K562 (cell line): Measurements from ENCODE around the gene RALA. TPM values are rescaled to one million over a fixed set of nuclear protein-coding genes. Genes with fewer than 3 reads are reported as not detected.
A peak's percentile ranks its signal among the peaks of the same experiment; 100 is the strongest.

Source experiments
- ATF7 ChIP-seq: fragments of 450-650 bp; IDR thresholded peaks from 2 replicates; pipeline ENCODE4 v1.7.1; 2014; ENCODE audit warnings: mild to moderate bottlenecking, moderate library complexity
- CHCHD3 ChIP-seq: fragments of 250-450 bp; sonication (Bioruptor Pico); IDR thresholded peaks from 2 replicates; pipeline ENCODE4 v2.1.2; 2022; ENCODE audit warnings: mild to moderate bottlenecking
- EGR1 ChIP-seq: fragments of 450-650 bp; conservative IDR thresholded peaks from 2 replicates; pipeline ENCODE4 v1.6.1; 2017; ENCODE audit warnings: mild to moderate bottlenecking
- HNRNPH1 ChIP-seq: fragments of 200-400 bp; formaldehyde crosslinking; optimal IDR thresholded peaks from 2 replicates; pipeline ENCODE3; 2017; ENCODE audit warnings: low read depth, mild to moderate bottlenecking, low read length, moderate library complexity
- JUND ChIP-seq, 2 experiments: IDR thresholded peaks; 2 replicates in 1 of 2; 3 replicates in 1 of 2; pipeline ENCODE4 v1.6.1; 2011; ENCODE audit warnings: borderline replicate concordance in 2 of 2, low read depth in 2 of 2, low read length in 2 of 2, improper control_type of control experiment in 1 of 2, missing biosample characterization in 1 of 2, missing genetic modification characterization in 1 of 2, missing genetic modification reagents in 1 of 2
- NFIC ChIP-seq: fragments of 450-650 bp; IDR thresholded peaks from 2 replicates; pipeline ENCODE4 v1.6.1; 2017; ENCODE audit warnings: mild to moderate bottlenecking, inconsistent platforms
- PHF20 ChIP-seq: fragments of 450-650 bp; IDR thresholded peaks from 2 replicates; pipeline ENCODE4 v1.6.1; 2018; ENCODE audit not compliant: partially characterized antibody
- TAF1 ChIP-seq: IDR thresholded peaks from 2 replicates; pipeline ENCODE4 v1.6.1; 2011; ENCODE audit warnings: mild to moderate bottlenecking, low read length, moderate library complexity; ENCODE audit not compliant: insufficient read depth, control insufficient read depth, severe bottlenecking; ENCODE audit errors: extremely low read depth
- YY1 ChIP-seq, 3 experiments: IDR thresholded peaks; 2 replicates each; pipeline ENCODE4 v1.6.1; 2011; ENCODE audit warnings: low read length in 2 of 3, mild to moderate bottlenecking in 2 of 3, moderate library complexity in 2 of 3, borderline replicate concordance in 1 of 3, control low read depth in 1 of 3, low read depth in 1 of 3; ENCODE audit not compliant: insufficient read depth in 3 of 3, insufficient replicate concordance in 2 of 3, control insufficient read depth in 1 of 3, insufficient read length in 1 of 3; ENCODE audit errors: extremely low read depth in 1 of 3
- ZBTB17 ChIP-seq: fragments of 450-650 bp; formaldehyde crosslinking; IDR thresholded peaks from 2 replicates; pipeline ENCODE4 v1.4.0; 2020; ENCODE audit warnings: mild to moderate bottlenecking
- ZNF124 ChIP-seq: sonication (generic); formaldehyde crosslinking; IDR thresholded peaks from 2 replicates; pipeline ENCODE4 v1.8.1; 2022; ENCODE audit warnings: missing genetic modification reagents
- ZNF444 ChIP-seq: fragments of 250-450 bp; sonication (Bioruptor Pico); IDR thresholded peaks from 2 replicates; pipeline ENCODE4 v1.4.0; 2020; ENCODE audit warnings: mild to moderate bottlenecking, moderate library complexity
- polyA plus RNA-seq, 8 experiments: library from polyadenylated mRNA; depleted of rRNA in 4 of 8; stranded (reverse) in 5 of 8; unstranded in 3 of 8; fragments of >200 nt; fragmentation: Nextera tagmentation in 2 of 8; fragmentation: Illumina TruSeq in 1 of 8; extraction: Ambion mirVana in 2 of 8; extraction: Trizol in 1 of 8; gene quantifications; 2 replicates each; pipeline versions ENCODE4 v1.2.1 to v1.2.3, GENCODE V29; 2011 to 2014; ENCODE audit warnings: inconsistent platforms in 1 of 8, missing spikeins in 1 of 8
- total RNA-seq, 7 experiments: library from RNA; depleted of rRNA in 6 of 7; stranded (reverse); fragments of >200 nt in 6 of 7; fragmentation: Illumina TruSeq in 2 of 7; extraction: Trizol in 2 of 7; gene quantifications; 2 replicates each; pipeline versions ENCODE4 v1.2.1 to v1.2.3, GENCODE V29; 2011 to 2021; ENCODE audit warnings: low replicate concordance in 1 of 7
- TF ChIP-seq, protein P1 (sequence below), 2 experiments: fragments of 450-650 bp in 1 of 2; sonication (generic) in 1 of 2; formaldehyde crosslinking; conservative IDR thresholded peaks; 2 replicates each; pipeline versions ENCODE4 v1.4.0 to v1.8.1; 2020 to 2022; ENCODE audit warnings: mild to moderate bottlenecking in 1 of 2, missing genetic modification reagents in 1 of 2
- TF ChIP-seq, protein P2 (sequence below), 2 experiments: fragments of 200-800 bp in 1 of 2; sonication (Bioruptor generic) in 1 of 2; sonication (generic) in 1 of 2; formaldehyde crosslinking in 1 of 2; IDR thresholded peaks in 1 of 2; conservative IDR thresholded peaks in 1 of 2; 2 replicates each; pipeline versions ENCODE4 v1.5.0 to v1.6.1; 2016 to 2020; ENCODE audit warnings: missing compliant biosample characterization in 1 of 2, missing genetic modification characterization in 1 of 2, missing genetic modification reagents in 1 of 2
- TF ChIP-seq, protein P3 (sequence below): fragments of 250-450 bp; sonication (Bioruptor Pico); IDR thresholded peaks from 2 replicates; pipeline ENCODE4 v1.5.0; 2021
- TF ChIP-seq, protein P4 (sequence below): sonication (generic); formaldehyde crosslinking; IDR thresholded peaks from 2 replicates; pipeline ENCODE4 v1.8.0; 2022; ENCODE audit warnings: missing genetic modification reagents, mild to moderate bottlenecking, moderate library complexity, borderline replicate concordance
- TF ChIP-seq, protein P5 (sequence below): sonication (generic); formaldehyde crosslinking; IDR thresholded peaks from 2 replicates; pipeline ENCODE4 v1.5.0; 2020; ENCODE audit warnings: missing genetic modification reagents

RALA gene
- total and polyA plus RNA-seq, 9 of the 15 experiments (the other 6 are each of a cell fraction or from before 2014, with no cell fraction given): 7.2 to 28.0 (median 25.7) TPM

DNA sequence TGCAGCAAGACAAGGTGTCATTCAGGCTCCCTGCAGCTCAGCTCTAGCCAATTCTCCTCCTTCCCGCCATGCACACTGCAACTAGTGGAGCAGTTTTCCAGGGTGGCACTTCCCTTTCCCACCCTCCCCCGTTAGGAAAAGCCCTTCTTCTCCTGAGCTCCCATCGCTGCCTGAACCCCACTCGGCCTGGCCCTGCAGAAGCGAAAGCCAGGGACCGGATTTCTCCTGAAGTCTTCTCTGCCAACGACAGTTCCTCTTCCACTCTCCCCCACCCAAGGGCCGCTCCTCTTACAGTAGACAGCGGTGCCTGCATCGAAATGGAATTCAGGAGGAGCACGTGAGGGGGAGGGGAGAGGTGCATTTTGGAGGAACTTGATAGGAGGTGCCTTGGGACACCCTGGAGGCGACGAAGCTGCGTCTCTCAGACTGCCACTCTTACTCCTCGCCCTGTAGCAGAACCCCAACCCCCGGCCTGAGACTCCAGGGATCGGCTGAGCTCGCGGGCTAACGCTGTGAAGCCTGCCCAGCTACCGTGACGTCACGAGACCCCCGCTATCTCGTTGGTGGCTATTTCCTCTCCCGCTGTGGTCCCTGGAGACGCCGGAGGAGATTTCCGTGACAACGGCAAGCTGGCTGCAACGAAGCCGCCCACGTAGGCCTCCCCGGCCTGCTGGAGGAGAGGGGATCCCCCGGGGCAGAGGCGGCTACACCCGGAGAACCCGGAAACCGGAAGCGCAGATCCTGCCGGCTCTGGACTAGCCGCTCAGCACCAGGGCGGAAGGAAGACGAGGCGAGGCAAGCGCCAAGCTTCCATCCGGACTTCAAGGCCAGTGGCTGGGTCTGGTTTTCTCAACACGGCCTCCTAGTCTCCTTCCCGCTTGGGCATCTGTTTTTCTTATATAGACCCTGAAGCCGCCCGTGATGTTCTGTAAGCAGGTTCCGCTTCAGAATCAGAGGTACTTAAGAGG lies 109.7 kb downstream of the RALA start (continued):
- peak; percentile 54 for TF ChIP-seq PHF20
- TF ChIP-seq, protein P1, sequence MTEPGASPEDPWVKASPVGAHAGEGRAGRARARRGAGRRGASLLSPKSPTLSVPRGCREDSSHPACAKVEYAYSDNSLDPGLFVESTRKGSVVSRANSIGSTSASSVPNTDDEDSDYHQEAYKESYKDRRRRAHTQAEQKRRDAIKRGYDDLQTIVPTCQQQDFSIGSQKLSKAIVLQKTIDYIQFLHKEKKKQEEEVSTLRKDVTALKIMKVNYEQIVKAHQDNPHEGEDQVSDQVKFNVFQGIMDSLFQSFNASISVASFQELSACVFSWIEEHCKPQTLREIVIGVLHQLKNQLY (CRISPR knock-in tag; conservative IDR thresholded peaks at IDR 0.05): no peak
- TF ChIP-seq TAF1: peak; percentile 41
- no peak for TF ChIP-seq HNRNPH1
- TF ChIP-seq, protein P2, sequence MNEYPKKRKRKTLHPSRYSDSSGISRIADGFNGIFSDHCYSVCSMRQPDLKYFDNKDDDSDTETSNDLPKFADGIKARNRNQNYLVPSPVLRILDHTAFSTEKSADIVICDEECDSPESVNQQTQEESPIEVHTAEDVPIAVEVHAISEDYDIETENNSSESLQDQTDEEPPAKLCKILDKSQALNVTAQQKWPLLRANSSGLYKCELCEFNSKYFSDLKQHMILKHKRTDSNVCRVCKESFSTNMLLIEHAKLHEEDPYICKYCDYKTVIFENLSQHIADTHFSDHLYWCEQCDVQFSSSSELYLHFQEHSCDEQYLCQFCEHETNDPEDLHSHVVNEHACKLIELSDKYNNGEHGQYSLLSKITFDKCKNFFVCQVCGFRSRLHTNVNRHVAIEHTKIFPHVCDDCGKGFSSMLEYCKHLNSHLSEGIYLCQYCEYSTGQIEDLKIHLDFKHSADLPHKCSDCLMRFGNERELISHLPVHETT (CRISPR knock-in tag; conservative IDR thresholded peaks at IDR 0.05 in 1 of 2, IDR thresholded peaks at IDR 0.05 in 1 of 2): no peak
- no peak for TF ChIP-seq NFIC
- TF ChIP-seq, protein P3, sequence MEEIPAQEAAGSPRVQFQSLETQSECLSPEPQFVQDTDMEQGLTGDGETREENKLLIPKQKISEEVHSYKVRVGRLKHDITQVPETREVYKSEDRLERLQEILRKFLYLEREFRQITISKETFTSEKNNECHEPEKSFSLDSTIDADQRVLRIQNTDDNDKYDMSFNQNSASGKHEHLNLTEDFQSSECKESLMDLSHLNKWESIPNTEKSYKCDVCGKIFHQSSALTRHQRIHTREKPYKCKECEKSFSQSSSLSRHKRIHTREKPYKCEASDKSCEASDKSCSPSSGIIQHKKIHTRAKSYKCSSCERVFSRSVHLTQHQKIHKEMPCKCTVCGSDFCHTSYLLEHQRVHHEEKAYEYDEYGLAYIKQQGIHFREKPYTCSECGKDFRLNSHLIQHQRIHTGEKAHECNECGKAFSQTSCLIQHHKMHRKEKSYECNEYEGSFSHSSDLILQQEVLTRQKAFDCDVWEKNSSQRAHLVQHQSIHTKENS (CRISPR knock-in tag): no peak
- 0 out of 2 replicates have a peak, but pooled peaks have one; percentile 51 for TF ChIP-seq JUND (IDR thresholded peaks at IDR 0.05; ENCODE audit: borderline replicate concordance, low read depth, low read length)
- no peak for TF ChIP-seq JUND (tag; IDR thresholded peaks at IDR 0.05; ENCODE audit: borderline replicate concordance, low read depth, low read length)
- TF ChIP-seq ATF7: peak; percentile 77
- TF ChIP-seq, protein P4, sequence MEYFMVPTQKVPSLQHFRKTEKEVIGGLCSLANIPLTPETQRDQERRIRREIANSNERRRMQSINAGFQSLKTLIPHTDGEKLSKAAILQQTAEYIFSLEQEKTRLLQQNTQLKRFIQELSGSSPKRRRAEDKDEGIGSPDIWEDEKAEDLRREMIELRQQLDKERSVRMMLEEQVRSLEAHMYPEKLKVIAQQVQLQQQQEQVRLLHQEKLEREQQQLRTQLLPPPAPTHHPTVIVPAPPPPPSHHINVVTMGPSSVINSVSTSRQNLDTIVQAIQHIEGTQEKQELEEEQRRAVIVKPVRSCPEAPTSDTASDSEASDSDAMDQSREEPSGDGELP: peak; percentile 71; the same call in 1 of the 2 replicates
- TF ChIP-seq ZNF124 (CRISPR knock-in tag): no peak
- TF ChIP-seq CHCHD3 (CRISPR knock-in tag): no peak
- TF ChIP-seq, protein P5, sequence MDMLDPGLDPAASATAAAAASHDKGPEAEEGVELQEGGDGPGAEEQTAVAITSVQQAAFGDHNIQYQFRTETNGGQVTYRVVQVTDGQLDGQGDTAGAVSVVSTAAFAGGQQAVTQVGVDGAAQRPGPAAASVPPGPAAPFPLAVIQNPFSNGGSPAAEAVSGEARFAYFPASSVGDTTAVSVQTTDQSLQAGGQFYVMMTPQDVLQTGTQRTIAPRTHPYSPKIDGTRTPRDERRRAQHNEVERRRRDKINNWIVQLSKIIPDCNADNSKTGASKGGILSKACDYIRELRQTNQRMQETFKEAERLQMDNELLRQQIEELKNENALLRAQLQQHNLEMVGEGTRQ (CRISPR knock-in tag): peak; percentile 18; the same call in 1 of the 2 replicates
- peak in 2 of 3 experiments; percentile 17 to 24 for TF ChIP-seq YY1 (IDR thresholded peaks at IDR 0.05; ENCODE audit: borderline replicate concordance in 1 of 3, control insufficient read depth in 1 of 3, extremely low read depth in 1 of 3, insufficient read depth in 3 of 3, insufficient read length in 1 of 3, insufficient replicate concordance in 2 of 3, low read depth in 1 of 3, low read length in 2 of 3)
- TF ChIP-seq ZNF444 (CRISPR knock-in tag): no peak
- peak; percentile 94 for TF ChIP-seq EGR1
- 0 out of 2 replicates have a peak, but pooled peaks have one; percentile 22 for TF ChIP-seq ZBTB17 (CRISPR knock-in tag)
